Ovary (tissue), 9 donors: ENCODE data around the gene IL11. TPM values are rescaled to one million over a fixed set of nuclear protein-coding genes. Genes with fewer than 3 reads are reported as not detected.
A peak's percentile ranks its signal among the peaks of the same experiment; 100 is the strongest.
"Not testable (repeated sequence)": the region's sequence is repeated elsewhere in the genome, so short reads cannot be mapped to it uniquely, and the experiment has no call there.

Source experiments
- DNase-seq, 5 donors: peaks; one replicate each; pipeline ENCODE4 v3.0.0-alpha.2; 2019 to 2020
- H3K27ac ChIP-seq, 2 donors: fragments of 200-600 bp; one replicate each; pipeline versions ENCODE4 v1.5.1 to v1.8.0; 2019 to 2022
- H3K27me3 ChIP-seq: fragments of 200-600 bp; one replicate; pipeline ENCODE4 v1.8.0; 2022
- H3K36me3 ChIP-seq: fragments of 200-600 bp; sonication (generic); one replicate; pipeline ENCODE4 v1.5.1; 2019
- H3K4me1 ChIP-seq: one replicate; pipeline ENCODE4 v1.8.1; 2013; ENCODE audit warnings: mild to moderate bottlenecking, moderate library complexity; ENCODE audit not compliant: insufficient read depth
- H3K4me3 ChIP-seq: fragments of 200-600 bp; sonication (generic); one replicate; pipeline ENCODE4 v1.5.1; 2017
- H3K9me3 ChIP-seq, 2 donors: fragments of 200-600 bp in 1 of 2; sonication (generic) in 1 of 2; one replicate each; pipeline versions ENCODE4 v1.5.1 to v1.8.1; 2013 to 2019; ENCODE audit warnings: mild to moderate bottlenecking in 1 of 2, moderate library complexity in 1 of 2
- EP300 ChIP-seq: sonication (generic); formaldehyde crosslinking; IDR thresholded peaks from one replicate; pipeline ENCODE4 v1.6.1; 2017; ENCODE audit warnings: antibody characterized with exemption
- POLR2A ChIP-seq: fragments of 450-650 bp; IDR thresholded peaks from one replicate; pipeline ENCODE4 v1.6.1; 2017; ENCODE audit warnings: antibody characterized with exemption, mild to moderate bottlenecking, moderate library complexity
- WGBS, 3 donors: extraction: QIAGEN DNeasy Blood & Tissue Kit in 1 of 3; methylation state at CpG; one replicate each; pipeline versions ENCODE4 v1.1.5 to v1.1.7; 2013 to 2017; 5-methylcytosine and 5-hydroxymethylcytosine counted together
- intact Hi-C, 4 donors: fragments of 100-400 bp; cut with DNase I; formaldehyde crosslinking; loops; one replicate each; pipeline versions ENCODE4 v1.11.0 to v1.15.1; 2022 to 2023
- polyA plus RNA-seq, 2 donors: library from polyadenylated mRNA; stranded (reverse); fragments of 200-250 nt in 1 of 2; fragments of 350-450 nt in 1 of 2; fragmentation: Illumina TruSeq in 1 of 2; extraction: RNeasy Lipid Tissue Mini Kit (QIAGEN cat#74804) in 1 of 2; gene quantifications; one replicate each; pipeline ENCODE4 v1.2.3, GENCODE V29; 2013 to 2014
- total RNA-seq, 7 donors: library from RNA; depleted of rRNA in 2 of 7; stranded (reverse); fragments of >200 nt in 2 of 7; fragmentation: NEBNext Ultra II Directional in 3 of 7; extraction: Animal tissue kit (Norgen Biotek cat#: 25700) in 3 of 7; gene quantifications; one replicate each; pipeline versions ENCODE4 v1.1.0 to v1.2.4, GENCODE V29; 2016 to 2023
- TF ChIP-seq, protein P1 (sequence below), 3 donors: fragments of 450-650 bp in 2 of 3; fragments of 200-600 bp in 1 of 3; IDR thresholded peaks; one replicate each; pipeline versions ENCODE4 v1.5.1 to v1.8.0; 2016 to 2022; ENCODE audit warnings: antibody characterized with exemption in 3 of 3, mild to moderate bottlenecking in 1 of 3
- donor health status: DM: no; HTN: no; CAD: no; lungs with moderate emphysema.
- donor health status: DM: no; HTN: no; CAD: no.
- donor health status: Bipolar disorder and iron deficiency.
- donor health status: DM: yes; HTN: yes; CAD: no.
- donor health status: DM: no; HTN: no; CAD: no.
- donor health status: DM: yes; HTN: yes; CAD: no.

IL11 gene
- total and polyA plus RNA-seq, 9 donors, result 0.08 to 1.3 (median 0.11) TPM; not detected in 6

- DNase-seq, result peak in 1 of 5 donors; percentile 50
Measured at GRCh38 chr19:55406826-55407549, 36.7 kb upstream of the IL11 start.

DNA sequence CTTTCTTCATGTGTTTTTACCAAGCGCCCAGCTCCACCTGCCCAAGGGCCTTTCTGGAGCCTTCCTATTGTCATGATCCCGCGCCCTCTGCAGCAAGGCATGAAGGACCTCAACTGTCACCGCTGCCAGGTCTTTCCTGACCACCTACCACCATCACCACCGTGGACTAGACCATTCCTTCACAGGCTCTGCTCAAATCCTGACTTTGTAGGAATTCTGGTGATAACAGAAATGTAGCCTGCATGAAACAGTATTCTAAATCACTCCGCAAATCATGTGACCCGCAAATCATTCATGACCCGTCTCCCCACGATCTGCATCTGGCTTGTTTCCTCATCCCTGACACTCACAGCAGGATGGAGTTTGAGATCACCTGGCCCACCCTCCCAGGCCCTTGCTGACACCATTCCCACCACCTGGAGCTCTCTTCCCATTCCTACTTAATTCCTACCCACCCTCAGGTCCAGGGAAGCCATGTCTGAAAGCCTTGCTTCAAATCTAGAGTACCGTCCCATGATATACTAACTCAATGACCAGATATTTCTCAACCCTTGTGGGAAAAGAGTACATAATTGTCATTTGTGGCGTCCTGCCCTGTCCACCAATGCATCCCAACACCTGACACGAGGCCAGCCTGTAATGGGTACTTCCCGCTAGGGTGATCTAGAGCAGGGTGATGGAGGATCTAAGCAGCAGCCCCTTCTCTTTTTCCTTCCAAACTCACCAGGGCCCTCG is 36.0 kb upstream of the IL11 start:
- Histone ChIP-seq H3K9me3 (no peaks in the 10 kb centered on the region), H3K4me3 (peak overlapping the region; percentile 98), H3K27me3 (no peaks in the 10 kb centered on the region), H3K36me3 (no peaks in the 10 kb centered on the region), H3K27ac (no peak overlapping the region), H3K4me1 (peaks cover 8% of the 10 kb centered on the region)
- WGBS, 3 donors, result 67 to 75% (median 75%) methylated on average over 14 of the region's 14 CpGs
- TF ChIP-seq POLR2A (no peak), EP300 (no peak)
- TF ChIP-seq, protein P1, sequence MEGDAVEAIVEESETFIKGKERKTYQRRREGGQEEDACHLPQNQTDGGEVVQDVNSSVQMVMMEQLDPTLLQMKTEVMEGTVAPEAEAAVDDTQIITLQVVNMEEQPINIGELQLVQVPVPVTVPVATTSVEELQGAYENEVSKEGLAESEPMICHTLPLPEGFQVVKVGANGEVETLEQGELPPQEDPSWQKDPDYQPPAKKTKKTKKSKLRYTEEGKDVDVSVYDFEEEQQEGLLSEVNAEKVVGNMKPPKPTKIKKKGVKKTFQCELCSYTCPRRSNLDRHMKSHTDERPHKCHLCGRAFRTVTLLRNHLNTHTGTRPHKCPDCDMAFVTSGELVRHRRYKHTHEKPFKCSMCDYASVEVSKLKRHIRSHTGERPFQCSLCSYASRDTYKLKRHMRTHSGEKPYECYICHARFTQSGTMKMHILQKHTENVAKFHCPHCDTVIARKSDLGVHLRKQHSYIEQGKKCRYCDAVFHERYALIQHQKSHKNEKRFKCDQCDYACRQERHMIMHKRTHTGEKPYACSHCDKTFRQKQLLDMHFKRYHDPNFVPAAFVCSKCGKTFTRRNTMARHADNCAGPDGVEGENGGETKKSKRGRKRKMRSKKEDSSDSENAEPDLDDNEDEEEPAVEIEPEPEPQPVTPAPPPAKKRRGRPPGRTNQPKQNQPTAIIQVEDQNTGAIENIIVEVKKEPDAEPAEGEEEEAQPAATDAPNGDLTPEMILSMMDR (IDR thresholded peaks at IDR 0.05), result no peak
- intact Hi-C loops, result no loop called here
- DNase-seq, result no peak

More at GRCh38 chr19:55406826-55407549, 36.7 kb upstream of the IL11 start:
- WGBS, 3 donors, result 3 to 11% (median 8%) methylated on average over 20 to 35 of the region's 35 CpGs
- Histone ChIP-seq H3K4me3 (peak overlapping the region; percentile 98), H3K4me1 (peaks cover 8% of the 10 kb centered on the region), H3K9me3 (no peaks in the 10 kb centered on the region), H3K36me3 (no peaks in the 10 kb centered on the region), H3K27ac (peak overlapping the region; percentile 93 to 98), H3K27me3 (no peaks in the 10 kb centered on the region)
- intact Hi-C loops, result no loop called here
- TF ChIP-seq EP300 (no peak), POLR2A (no peak)
- TF ChIP-seq, protein P1 (IDR thresholded peaks at IDR 0.05), result no peak

- Histone ChIP-seq H3K36me3 (no peaks in the 10 kb centered on the region), H3K27ac (no peak overlapping the region), H3K27me3 (no peaks in the 10 kb centered on the region), H3K4me1 (peaks cover 8% of the 10 kb centered on the region), H3K9me3 (no peaks in the 10 kb centered on the region), H3K4me3 (no peak overlapping the region)
- TF ChIP-seq POLR2A (no peak), EP300 (no peak)
- TF ChIP-seq, protein P1 (IDR thresholded peaks at IDR 0.05), result no peak
- 68 to 76% (median 74%) methylated on average over 5 of the region's 5 CpGs for WGBS, 3 donors
- no peak for DNase-seq
- intact Hi-C loops, result no loop called here
Measured at GRCh38 chr19:55405638-55406037, 35.4 kb upstream of the IL11 start.

- Histone ChIP-seq H3K9me3 (no peaks in the 10 kb centered on the region), H3K4me1 (peaks cover 8% of the 10 kb centered on the region), H3K4me3 (no peak overlapping the region), H3K27me3 (no peaks in the 10 kb centered on the region), H3K27ac (no peak overlapping the region), H3K36me3 (no peaks in the 10 kb centered on the region)
- intact Hi-C loops, result no loop called here
- 74 to 86% (median 83%) methylated on average over 2 of the region's 2 CpGs for WGBS, 3 donors
- TF ChIP-seq, protein P1 (IDR thresholded peaks at IDR 0.05), result no peak
- TF ChIP-seq EP300 (no peak), POLR2A (no peak)
- no peak for DNase-seq
Measured at GRCh38 chr19:55402509-55402908, 32.2 kb upstream of the IL11 start.

- intact Hi-C loops, result not testable (repeated sequence)
Measured at GRCh38 chr19:55401390-55401789, 31.1 kb upstream of the IL11 start.

More at GRCh38 chr19:55401390-55401789, 31.1 kb upstream of the IL11 start:
- not testable (repeated sequence) for H3K4me3 ChIP-seq, H3K27me3 ChIP-seq, H3K9me3 ChIP-seq, H3K27ac ChIP-seq, DNase-seq, H3K36me3 ChIP-seq, H3K4me1 ChIP-seq
- 78 to 84% (median 81%) methylated on average over 21 to 24 of the region's 28 CpGs for WGBS, 3 donors
